Panc1 (cell line): ENCODE data around the gene PCSK5.

Experiments used
- POLR2AphosphoS5 ChIP-seq: IDR thresholded peaks from 2 replicates; pipeline ENCODE4 v1.6.1; 2012; ENCODE audit warnings: mild to moderate bottlenecking, low read depth, low read length, moderate library complexity
- TF ChIP-seq, protein P1 (sequence below), 2 experiments: IDR thresholded peaks; 2 replicates each; pipeline ENCODE4 v1.6.1; 2011 to 2012; ENCODE audit warnings: low read depth in 2 of 2, control low read depth in 1 of 2, low read length in 1 of 2, mild to moderate bottlenecking in 1 of 2, moderate library complexity in 1 of 2; ENCODE audit not compliant: insufficient read depth in 1 of 2

DNA sequence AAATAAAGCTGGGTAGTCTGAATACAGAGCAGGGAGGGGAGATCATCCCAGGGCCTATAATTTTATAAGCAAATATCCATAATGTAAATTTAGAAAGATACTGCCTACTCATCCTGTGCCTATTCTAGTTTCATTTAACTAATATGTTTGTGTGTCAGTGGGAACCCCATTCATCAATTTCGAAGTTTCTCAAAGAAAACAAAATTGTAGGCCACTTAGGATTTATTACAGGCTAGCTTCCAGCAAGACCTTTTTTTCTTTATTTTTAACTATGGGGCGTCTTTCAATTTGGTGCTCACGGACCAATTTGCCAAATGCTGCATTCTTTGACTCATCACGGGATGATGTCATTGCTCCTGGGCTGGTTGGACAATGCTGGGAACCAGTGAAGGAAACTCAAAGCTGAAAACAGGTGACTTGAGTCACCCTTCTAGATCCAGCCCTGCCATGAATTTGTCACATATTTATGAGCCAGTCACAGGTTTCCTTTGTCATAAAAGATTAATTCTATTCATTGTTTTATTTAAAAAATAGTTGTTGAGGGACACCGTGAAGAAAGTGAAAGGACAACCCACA lies 13.4 kb downstream of the PCSK5 start:
- TF ChIP-seq, protein P1, sequence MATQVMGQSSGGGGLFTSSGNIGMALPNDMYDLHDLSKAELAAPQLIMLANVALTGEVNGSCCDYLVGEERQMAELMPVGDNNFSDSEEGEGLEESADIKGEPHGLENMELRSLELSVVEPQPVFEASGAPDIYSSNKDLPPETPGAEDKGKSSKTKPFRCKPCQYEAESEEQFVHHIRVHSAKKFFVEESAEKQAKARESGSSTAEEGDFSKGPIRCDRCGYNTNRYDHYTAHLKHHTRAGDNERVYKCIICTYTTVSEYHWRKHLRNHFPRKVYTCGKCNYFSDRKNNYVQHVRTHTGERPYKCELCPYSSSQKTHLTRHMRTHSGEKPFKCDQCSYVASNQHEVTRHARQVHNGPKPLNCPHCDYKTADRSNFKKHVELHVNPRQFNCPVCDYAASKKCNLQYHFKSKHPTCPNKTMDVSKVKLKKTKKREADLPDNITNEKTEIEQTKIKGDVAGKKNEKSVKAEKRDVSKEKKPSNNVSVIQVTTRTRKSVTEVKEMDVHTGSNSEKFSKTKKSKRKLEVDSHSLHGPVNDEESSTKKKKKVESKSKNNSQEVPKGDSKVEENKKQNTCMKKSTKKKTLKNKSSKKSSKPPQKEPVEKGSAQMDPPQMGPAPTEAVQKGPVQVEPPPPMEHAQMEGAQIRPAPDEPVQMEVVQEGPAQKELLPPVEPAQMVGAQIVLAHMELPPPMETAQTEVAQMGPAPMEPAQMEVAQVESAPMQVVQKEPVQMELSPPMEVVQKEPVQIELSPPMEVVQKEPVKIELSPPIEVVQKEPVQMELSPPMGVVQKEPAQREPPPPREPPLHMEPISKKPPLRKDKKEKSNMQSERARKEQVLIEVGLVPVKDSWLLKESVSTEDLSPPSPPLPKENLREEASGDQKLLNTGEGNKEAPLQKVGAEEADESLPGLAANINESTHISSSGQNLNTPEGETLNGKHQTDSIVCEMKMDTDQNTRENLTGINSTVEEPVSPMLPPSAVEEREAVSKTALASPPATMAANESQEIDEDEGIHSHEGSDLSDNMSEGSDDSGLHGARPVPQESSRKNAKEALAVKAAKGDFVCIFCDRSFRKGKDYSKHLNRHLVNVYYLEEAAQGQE (IDR thresholded peaks at IDR 0.05; ENCODE audit: insufficient read depth in 1 of 2, low read depth in 2 of 2, low read length in 1 of 2), result no peak
- no peak for TF ChIP-seq POLR2AphosphoS5
